GM18520 (cell line): ENCODE measurements around the gene SMARCAL1.

Experiments
- ATAC-seq: cut with Tn5 transposase; IDR thresholded peaks from one replicate; pipeline ENCODE4 v1.9.1; 2021; ENCODE audit not compliant: unreplicated experiment

Gene SMARCAL1

DNA sequence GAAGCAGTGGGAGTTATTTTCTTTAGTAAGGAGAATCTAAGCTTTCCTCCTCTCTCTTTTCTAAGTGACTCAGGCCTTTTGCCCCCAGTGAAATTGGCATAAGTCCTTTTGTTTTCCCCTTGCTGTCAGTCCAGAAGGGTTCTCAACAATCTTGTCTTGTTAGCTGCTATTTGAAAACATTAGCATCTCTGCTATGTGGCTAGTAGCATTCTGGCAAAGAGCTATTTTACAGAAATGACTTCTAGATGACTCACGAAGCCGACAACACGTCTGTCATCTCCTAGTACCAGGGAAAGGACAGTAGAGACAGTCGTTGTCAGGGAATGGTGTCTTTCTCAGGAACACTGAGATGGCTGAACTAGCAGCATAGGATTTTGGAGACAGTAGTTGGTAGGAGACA is 14.7 kb downstream of the SMARCAL1 start:
- ATAC-seq: no peak

DNA sequence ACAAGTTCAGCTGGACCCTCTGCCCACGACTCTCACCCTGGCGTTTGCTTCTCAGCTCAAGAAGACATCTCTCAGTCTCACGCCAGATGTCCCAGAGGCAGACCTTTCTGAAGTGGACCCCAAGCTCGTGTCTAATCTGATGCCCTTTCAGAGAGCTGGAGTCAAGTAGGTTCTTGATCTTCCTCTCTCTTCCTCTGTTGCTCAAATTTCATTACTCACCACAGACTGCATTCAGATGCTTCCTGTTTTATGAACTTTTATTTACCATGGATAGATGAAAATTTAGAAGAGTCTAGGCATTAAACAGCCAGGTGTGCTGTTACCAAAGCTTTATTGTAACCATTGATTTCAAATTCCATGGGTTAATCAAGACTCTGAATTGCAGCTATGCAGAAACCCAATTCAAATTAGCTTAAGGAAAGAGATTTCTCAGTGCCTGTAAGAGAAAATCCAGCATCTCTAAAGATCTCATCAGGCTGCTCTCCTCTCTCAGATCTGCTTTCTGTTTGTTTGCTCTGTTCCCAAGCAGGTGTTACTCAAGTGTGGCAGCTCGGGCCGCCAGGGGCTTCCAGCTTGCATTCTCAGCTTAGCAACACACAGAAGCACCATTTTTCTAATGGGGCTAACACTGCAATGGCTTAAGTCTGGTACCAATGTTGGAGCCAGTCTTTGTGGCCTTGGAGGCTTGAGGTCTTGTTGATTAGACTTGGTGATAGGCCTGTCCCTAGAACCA is 16.5 kb downstream of the SMARCAL1 start:
- ATAC-seq: no peak

DNA sequence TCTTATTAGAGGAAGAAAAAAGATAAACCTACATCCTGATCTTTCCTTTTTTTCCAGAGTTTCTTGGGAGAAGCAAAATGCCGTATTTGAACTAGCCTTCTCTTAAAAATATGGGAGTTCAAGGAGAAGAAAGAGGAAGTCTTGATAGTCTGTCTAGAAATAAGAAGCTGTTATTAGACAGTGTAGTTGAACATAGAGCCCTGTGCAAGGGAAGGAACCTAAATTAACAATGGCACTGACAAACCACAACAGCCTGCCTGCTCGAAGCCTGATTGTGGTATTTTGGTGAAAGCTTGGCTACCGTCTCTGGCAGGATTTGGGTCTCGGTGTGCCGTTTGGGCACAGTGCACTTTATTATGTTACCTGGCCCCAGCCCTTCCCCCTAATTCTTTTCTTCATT is 17.1 kb downstream of the SMARCAL1 start:
- ATAC-seq: no peak

DNA sequence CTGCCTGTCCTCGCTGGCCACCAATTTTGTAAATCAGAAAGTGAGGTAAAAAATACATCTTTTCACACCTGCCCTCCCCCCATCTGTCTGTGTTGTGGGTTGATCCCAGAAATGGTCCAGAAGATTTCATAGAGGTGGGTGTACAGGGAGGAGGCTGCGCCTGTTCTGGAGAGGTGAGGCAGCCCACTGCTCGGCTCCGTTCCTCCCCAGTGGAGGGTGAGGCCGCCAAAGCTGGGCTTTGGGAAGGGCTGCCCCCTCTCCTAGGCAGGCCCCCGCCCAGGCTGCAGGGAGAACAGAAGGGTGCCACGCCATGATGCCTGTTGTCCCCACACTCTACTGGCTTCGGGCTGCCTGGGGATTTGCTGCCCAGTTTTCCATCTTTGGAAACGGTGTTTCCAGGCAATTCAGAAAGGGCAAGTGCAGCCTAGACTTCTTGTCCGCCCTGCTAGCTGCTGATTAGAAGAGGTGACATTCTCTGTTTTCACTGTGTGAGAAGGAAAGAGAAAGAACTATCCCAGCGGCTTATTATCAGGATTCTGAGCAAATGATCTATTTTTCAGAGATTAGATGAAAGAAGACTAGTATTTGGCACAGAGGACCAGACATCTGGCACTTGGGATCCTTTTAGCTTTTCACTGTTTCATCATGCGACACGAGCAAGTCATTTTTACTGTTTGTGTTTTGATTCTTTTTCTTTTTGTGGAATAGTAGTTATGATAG is 18.7 kb downstream of the SMARCAL1 start:
- ATAC-seq: no peak

DNA sequence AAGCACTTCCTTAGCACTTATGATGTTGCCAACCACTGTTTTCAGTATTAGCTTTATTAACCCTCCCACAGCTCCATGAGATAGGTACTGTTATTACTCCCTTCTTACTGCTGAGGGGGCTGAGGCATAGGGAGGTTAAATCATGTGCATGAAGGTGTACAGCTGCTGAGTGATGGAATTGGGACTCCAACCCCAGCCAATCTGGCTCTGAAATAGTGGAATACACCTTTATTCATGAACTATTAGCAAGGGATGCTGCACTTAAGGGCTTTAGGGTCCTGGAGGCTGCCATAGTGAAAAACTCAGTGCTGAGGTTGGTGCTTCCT is 19.2 kb downstream of the SMARCAL1 start:
- ATAC-seq: no peak

DNA sequence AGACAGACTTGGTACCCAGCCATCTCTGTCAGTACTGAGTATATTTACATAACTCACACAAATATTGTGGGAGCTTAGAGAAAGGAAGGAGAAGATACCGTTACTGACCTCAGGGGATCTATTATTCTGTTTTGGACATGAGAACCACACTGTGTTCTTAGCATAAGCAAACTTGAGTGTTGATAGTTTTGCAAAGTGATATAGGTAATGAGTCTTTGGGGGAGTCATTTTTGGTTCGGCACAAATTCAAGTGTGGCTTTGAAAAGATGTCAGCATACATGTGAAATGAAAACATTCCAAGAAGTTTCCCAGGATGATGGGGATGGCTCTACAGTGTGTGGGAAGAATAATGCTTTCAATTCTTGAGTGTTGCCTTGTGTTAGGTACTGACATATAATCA is 24.1 kb downstream of the SMARCAL1 start:
- no peak for ATAC-seq

DNA sequence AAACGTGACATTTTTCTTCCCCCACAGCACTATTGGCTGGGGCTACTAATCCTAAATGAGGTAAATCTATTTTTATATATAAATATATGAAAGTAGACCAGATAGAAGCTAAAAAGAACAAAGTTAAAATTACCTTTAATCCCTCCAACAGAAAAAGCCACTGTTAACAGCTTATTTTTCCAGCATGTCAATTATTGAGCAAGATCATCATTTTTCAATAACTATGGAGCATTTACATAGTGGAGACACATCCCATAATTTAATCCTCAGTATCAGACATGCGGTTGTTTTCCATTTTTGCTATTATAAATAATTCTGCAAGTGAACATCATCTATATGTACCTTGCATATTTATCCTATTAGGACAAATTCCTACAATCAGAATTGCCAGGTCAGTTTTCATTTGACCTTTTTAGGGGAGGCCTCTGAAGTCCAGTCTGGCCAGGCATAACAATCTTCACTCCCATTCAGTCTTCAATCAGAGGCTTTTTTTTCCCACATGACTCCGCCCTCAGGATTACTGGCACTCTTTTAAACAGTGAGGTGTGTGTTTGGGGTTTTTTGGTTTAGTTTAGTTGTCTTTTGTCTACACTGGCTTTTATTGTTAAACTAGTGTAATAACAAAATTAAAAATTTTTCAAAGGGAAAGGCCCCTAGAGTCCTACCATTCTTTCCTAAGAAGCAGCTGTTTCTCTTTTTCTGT is 29.2 kb downstream of the SMARCAL1 start:
- ATAC-seq: no peak

DNA sequence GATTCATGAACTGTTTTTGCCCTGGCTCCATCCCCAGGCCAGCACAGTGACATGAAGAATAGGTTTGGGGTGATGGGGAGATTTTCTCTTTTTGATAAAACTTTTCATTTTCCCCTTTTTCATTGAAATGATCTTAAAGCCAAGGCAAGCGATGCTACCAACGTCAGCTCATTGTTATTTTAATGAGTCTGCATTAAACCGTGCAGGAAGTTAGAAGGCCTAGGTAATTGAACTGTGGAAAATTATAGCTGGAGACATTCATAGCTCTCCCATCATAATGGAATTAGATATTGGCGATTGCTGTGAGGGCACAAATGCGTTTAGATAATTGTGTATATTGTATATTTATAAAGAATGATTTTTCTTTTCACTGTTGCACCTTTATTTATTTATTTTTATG is 33.2 kb downstream of the SMARCAL1 start:
- no peak for ATAC-seq

DNA sequence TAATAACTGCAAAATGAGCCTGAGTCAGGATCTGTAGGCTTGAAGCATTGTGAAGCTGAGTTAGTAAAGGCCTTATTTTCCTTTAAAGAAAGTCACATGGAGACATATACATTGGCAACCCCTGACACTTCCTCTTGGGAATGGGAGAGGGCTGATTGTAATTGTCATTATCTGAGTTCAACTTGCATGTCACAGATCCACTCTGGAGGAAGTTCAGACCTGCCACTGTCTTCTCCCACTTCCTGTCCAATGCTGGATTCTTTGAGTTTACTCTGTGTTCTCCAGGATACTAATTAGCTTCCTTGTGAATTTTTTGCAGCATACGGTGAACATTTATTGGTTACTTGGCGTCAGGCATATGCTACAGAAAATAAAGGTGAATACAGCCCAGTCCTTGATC is 34.1 kb downstream of the SMARCAL1 start:
- ATAC-seq: no peak

DNA sequence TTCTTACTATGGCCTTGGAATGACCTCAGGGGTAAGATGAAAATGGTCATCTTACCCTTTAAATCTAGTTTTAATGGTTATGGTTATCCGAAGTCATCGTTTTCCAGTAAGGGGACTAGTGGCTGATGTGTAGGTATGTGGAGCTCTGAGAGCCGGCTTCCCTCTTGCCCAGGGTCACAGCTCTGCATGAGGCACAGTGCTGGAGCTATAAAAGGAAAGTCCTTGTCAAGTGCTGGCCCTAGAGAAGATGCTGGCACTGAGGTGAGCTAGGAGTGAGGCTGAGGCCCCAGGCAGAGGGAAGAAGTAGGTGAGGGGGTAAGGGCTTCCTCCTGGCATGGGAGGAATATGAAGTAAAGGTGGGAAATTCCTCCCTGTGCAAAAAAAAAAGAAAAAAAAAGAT is 35.0 kb downstream of the SMARCAL1 start:
- no peak for ATAC-seq

DNA sequence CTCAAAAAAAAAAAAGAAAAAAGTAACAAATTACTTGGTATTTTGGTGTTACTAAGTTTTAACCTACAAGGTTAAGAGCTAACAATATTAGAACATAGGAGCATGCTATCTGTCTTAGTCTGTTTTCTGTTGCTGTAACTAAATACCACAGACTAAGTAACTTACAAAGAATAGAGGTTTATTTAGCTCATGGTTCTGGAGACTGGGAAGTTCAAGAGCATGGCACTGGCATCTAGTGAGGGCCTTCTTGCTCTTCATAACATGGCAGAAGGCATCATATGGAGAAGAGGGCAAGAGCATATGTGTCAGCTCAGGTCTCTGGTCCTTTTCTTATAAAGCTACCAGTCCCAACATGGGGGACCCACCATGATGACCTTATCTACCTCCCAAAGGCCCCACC is 36.5 kb downstream of the SMARCAL1 start:
- no peak for ATAC-seq

DNA sequence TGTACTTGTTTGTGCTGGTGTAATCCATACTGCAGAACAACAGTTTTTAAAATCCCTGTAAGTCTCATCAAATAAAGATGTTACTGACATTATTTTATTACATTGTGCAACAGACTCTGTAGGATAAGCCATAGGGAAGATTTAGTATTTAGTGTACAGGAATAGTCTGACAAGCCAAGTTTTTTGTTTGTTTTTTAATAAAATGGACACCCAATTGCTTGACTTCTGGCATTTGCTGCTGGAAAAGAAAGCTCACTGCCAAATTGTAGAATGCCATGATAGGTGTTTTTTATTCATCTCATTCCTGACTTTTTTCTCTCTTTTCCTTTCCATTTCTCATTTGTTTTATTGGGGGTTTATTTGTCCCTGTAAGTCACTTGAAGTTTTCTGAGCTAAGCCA is 38.1 kb downstream of the SMARCAL1 start:
- no peak for ATAC-seq

DNA sequence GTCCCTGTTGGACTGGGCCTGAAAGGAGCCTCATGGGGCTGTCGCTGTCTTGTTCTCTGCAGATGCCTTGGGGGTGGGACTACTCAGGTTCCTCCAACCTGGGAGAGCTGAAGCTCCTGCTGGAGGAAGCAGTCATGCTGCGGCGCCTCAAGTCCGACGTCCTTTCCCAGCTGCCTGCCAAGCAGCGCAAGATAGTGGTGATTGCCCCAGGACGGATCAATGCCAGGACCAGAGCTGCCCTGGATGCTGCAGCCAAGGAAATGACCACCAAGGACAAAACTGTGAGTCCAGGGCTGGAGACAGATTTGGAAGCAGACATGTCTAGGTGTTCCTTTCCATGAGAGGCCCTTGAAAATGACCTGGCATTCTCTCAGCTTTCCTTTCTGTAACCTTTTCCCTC is 38.5 kb downstream of the SMARCAL1 start:
- no peak for ATAC-seq

DNA sequence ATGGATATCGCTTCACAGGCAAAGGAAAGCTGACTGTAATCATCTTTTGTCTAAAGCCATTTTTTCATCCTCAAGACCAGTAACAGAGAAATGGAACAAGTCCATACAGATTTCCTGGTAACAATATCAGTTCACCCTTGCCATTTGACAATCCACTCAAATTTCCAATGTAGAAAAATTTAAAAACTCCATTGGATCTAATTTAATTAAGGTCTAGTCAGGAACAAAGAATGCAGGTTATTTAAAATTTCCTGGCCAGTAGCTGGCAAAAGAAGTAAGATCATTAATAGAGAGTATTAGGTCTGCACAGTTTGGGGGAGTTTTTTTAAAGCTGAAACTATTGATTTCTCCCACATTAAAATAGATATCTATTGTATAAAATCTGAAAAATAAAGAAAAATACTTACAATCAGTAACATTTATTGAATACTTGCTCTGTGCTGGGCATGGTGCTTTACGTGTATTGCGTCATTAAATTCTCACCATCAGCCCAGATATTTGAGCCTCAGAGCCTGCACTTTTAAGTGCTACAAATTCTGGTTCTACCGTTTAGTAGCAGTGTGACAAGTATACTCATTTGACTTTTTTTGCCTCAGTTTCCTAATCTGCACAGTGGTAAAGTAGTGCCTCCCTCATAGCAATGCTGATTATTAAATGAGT is 41.8 kb downstream of the SMARCAL1 start:
- no peak for ATAC-seq

DNA sequence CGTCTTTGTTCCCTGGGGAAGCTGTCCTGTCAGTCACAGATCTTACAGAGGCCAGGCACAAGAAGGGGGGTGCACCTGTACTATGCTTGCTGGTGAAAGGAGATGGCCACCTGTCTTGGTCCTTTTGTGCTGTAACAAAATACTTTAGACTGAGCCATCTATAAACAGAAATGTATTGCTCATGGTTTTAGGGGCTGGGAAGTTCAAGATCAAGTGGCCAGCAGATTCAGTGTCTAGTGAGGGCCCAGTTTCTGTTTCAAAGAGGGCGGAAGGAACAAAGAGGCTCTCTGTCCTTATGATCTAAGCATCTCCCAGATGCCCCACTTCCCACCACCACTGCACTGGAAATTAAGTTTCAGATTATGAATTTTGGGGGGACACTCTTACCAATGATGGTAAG is 50.9 kb downstream of the SMARCAL1 start:
- ATAC-seq: no peak

DNA sequence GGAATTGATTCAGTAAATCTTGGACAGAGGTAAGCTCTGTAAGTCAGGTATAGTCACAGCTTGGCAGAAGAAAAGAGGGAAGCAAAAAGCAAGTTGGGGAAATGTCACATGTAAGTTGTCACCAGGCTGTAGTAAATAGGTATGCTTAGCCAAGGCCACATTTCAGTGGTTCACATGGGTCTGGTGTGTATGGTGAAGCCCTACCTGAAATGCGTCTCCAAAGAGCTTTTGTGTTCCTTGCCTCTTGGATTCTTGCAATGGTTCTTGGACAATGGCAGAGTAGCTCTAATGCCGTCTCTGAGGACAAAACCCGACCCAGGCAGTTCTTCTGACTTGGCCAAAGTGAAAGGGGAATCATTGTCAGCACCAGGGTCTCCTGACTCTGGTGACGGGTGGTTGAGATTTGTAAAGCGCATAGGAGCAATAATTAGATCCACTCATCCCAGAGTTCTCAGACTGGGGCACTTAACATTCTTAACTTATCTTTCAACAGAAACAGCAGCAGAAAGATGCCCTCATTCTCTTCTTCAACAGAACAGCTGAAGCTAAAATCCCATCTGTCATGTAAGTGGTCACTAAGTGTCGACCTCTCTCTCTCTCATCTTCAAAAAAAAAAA is 51.9 kb downstream of the SMARCAL1 start:
- ATAC-seq: no peak

DNA sequence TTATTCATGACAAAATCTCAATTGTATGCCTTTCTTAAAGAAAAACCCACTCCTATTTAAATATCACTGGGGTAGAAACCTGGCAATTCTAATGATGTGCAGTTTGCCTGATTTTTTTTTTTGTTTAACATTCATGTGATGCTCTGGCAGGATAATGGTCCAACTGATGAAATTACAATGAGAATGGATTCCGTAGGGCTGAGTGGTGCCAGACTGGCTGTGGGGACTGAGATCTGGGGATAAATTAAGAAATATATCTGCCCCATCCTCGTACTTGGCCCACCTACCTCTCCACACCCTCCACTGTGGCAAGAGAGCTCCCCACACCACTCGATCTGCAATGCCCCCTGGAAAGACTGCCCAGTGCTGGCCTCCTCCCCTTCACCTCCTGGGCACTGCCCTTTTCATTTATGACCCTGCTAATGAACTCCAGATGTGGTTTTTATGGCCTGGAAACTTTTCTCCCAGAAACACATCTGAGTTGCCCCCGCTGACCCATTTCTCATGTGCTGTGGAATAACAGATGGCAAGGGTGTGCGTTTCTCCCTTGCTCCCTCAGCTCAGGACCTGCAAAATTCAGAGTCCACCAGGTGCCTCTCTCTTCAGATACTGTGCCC is 53.4 kb downstream of the SMARCAL1 start:
- ATAC-seq: no peak

DNA sequence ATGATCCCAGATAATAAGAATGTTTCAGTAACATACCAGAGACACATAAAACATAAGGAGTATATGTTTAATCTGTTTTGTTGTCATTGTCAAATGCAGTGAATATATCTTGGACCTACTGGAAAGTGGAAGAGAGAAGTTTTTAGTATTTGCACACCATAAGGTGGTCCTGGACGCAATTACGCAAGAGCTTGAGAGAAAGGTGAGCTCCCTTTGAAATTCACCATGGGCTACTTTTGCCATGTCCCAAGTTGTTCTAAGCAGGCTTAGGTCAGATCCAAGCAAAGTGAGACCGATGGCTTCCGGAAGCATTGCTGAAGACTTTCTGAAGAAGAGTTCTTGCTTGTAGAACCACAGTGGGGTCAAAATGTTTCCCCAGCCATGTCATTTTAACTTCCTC is 55.6 kb downstream of the SMARCAL1 start:
- no peak for ATAC-seq

DNA sequence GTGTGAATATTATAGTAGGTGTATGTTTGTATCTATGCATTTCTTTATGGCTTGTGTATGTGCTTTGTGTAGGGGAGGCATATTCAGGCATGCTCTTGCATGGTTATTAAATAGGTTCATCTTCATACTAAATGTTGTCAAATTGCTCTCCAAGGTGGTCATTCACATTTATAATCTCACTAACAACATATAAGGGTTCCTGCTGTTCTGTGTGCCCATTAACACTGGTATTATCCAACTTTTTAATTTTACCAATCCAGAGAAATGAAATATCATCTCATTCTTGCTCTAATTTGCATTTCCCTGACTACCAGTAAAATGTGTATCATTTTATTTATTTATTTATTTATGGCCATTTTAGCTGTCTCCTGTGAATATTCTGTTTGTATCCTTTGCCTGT is 57.4 kb downstream of the SMARCAL1 start:
- ATAC-seq: no peak

DNA sequence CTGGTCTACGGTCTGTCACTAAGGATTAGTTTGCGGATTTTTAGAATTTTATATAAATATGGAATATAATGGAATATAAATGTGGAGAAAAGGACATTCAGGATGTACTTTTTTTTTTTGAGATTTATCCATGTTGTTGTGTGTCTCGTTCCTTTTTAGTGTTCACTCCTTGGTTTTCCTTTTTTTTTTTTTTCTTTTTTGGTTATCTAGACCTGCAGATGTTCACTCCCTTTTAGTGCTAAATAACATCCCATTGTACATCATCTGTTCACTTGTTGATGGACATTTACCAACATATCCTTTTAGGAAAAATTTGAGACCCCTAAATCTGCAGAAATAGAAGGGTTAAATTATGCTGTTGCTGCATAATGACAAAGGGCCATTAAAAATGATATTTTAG is 60.9 kb downstream of the SMARCAL1 start:
- ATAC-seq: no peak
